K562 (cell line): ENCODE results near the gene KCNC3. TPM values are rescaled to one million over a fixed set of nuclear protein-coding genes. Genes with fewer than 3 reads are reported as not detected.

Source experiments
- ELF4 ChIP-seq: fragments of 450-650 bp; formaldehyde crosslinking; IDR thresholded peaks from 2 replicates; pipeline ENCODE4 v1.4.0; 2022; ENCODE audit warnings: missing genetic modification characterization
- ETV6 ChIP-seq, 3 experiments: fragments of 150-350 bp in 1 of 3; sonication (generic) in 1 of 3; formaldehyde crosslinking in 1 of 3; IDR thresholded peaks; 2 replicates each; pipeline versions ENCODE4 v1.6.1 to v1.8.0; 2014 to 2022; ENCODE audit warnings: borderline replicate concordance in 2 of 3, low read depth in 2 of 3, antibody characterized with exemption in 1 of 3, low read length in 1 of 3, mild to moderate bottlenecking in 1 of 3, missing genetic modification reagents in 1 of 3
- IRF9 ChIP-seq: fragments of 450-650 bp; IDR thresholded peaks from 2 replicates; pipeline ENCODE4 v1.6.1; 2016; ENCODE audit warnings: missing biosample characterization, missing genetic modification characterization
- NCOA1 ChIP-seq: fragments of 450-650 bp; IDR thresholded peaks from 2 replicates; pipeline ENCODE4 v1.6.1; 2016; ENCODE audit warnings: low read depth
- NFE2 ChIP-seq: IDR thresholded peaks from 2 replicates; pipeline ENCODE4 v1.6.1; 2014; ENCODE audit warnings: antibody characterized with exemption, low read depth
- PCBP1 ChIP-seq: fragments of 200-400 bp; formaldehyde crosslinking; IDR thresholded peaks from 2 replicates; pipeline ENCODE4 v1.6.1; 2018; ENCODE audit warnings: mild to moderate bottlenecking, low read depth, low read length; ENCODE audit not compliant: poor library complexity, severe bottlenecking
- TCF7 ChIP-seq: sonication (generic); IDR thresholded peaks from 2 replicates; pipeline ENCODE4 v1.6.1; 2016; ENCODE audit warnings: antibody characterized with exemption, borderline replicate concordance
- THRAP3 ChIP-seq: fragments of 450-650 bp; IDR thresholded peaks from 2 replicates; pipeline ENCODE4 v1.6.1; 2016; ENCODE audit warnings: mild to moderate bottlenecking, inconsistent platforms, borderline replicate concordance
- TSHZ1 ChIP-seq: fragments of 250-450 bp; sonication (Bioruptor Pico); IDR thresholded peaks from 2 replicates; pipeline ENCODE4 v1.4.0; 2020; ENCODE audit warnings: mild to moderate bottlenecking, moderate library complexity
- ZNF518B ChIP-seq: fragments of 250-450 bp; sonication (Bioruptor Pico); IDR thresholded peaks from 2 replicates; pipeline ENCODE4 v1.5.0; 2021; ENCODE audit warnings: mild to moderate bottlenecking, moderate library complexity
- polyA plus RNA-seq, 8 experiments: library from polyadenylated mRNA; depleted of rRNA in 4 of 8; stranded (reverse) in 5 of 8; unstranded in 3 of 8; fragments of >200 nt; fragmentation: Nextera tagmentation in 2 of 8; fragmentation: Illumina TruSeq in 1 of 8; extraction: Ambion mirVana in 2 of 8; extraction: Trizol in 1 of 8; gene quantifications; 2 replicates each; pipeline versions ENCODE4 v1.2.1 to v1.2.3, GENCODE V29; 2011 to 2014; ENCODE audit warnings: inconsistent platforms in 1 of 8, missing spikeins in 1 of 8
- total RNA-seq, 7 experiments: library from RNA; depleted of rRNA in 6 of 7; stranded (reverse); fragments of >200 nt in 6 of 7; fragmentation: Illumina TruSeq in 2 of 7; extraction: Trizol in 2 of 7; gene quantifications; 2 replicates each; pipeline versions ENCODE4 v1.2.1 to v1.2.3, GENCODE V29; 2011 to 2021; ENCODE audit warnings: low replicate concordance in 1 of 7
- TF ChIP-seq, protein P1 (sequence below): IDR thresholded peaks from 2 replicates; pipeline ENCODE4 v1.6.1; 2012; ENCODE audit warnings: low read depth, low read length, improper control_type of control experiment, borderline replicate concordance
- TF ChIP-seq, protein P2 (sequence below): fragments of 150-350 bp; IDR thresholded peaks from 2 replicates; pipeline ENCODE4 v1.6.1; 2014; ENCODE audit warnings: low read depth, mild to moderate bottlenecking, low read length, borderline replicate concordance

KCNC3 gene
- total and polyA plus RNA-seq, 9 of the 15 experiments (the other 6 are each of a cell fraction or from before 2014, with no cell fraction given): 0.03 to 26.2 (median 2.0) TPM

DNA sequence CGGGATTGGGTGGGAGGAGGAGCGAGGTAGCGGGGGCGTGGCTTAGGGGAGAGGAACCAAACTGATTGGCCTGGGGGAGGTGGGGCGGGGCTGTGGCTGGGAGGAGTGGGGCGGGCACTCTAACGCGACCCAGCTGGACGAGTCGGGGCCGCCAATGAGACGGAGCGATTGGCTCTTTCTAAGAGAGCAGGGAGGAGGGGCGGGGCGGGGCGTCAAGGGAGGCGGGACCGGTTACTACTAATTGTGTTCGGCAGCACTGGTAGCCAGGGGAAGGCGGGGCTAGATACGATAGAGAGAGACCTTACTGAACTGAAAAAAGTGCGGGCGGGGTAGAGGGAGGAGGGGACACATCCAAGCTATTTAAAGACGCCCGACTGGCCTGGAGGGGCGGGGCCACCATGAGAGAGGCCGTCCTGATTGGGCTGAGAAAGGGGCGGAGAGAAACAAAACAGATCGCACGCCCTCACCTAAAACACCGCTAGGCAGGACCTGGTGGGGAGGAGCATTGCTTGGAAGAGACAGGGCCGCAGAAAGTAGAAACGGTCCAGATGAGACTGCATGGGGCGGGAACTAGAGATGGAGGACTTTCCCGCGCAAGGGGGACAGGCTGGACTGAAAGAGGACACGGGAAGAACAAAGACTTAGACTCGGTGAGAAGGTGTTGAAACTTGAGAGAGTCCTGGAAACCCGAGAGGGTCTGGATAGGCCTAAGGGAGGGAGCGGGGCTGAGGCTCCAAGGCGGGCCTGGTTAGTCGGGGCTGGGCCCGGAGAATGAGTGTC is at the start of gene KCNC3 (continued):
- TF ChIP-seq ZNF518B (CRISPR knock-in tag): no peak
- peak; percentile 16; the same call in 1 of the 2 replicates for TF ChIP-seq NCOA1
- TF ChIP-seq, protein P1, sequence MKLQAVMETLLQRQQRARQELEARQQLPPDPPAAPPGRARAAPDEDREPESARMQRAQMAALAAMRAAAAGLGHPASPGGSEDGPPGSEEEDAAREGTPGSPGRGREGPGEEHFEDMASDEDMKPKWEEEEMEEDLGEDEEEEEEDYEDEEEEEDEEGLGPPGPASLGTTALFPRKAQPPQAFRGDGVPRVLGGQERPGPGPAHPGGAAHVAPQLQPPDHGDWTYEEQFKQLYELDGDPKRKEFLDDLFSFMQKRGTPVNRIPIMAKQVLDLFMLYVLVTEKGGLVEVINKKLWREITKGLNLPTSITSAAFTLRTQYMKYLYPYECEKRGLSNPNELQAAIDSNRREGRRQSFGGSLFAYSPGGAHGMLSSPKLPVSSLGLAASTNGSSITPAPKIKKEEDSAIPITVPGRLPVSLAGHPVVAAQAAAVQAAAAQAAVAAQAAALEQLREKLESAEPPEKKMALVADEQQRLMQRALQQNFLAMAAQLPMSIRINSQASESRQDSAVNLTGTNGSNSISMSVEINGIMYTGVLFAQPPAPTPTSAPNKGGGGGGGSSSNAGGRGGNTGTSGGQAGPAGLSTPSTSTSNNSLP: no peak
- TF ChIP-seq PCBP1: no peak
- no peak for TF ChIP-seq TCF7
- TF ChIP-seq, protein P2, sequence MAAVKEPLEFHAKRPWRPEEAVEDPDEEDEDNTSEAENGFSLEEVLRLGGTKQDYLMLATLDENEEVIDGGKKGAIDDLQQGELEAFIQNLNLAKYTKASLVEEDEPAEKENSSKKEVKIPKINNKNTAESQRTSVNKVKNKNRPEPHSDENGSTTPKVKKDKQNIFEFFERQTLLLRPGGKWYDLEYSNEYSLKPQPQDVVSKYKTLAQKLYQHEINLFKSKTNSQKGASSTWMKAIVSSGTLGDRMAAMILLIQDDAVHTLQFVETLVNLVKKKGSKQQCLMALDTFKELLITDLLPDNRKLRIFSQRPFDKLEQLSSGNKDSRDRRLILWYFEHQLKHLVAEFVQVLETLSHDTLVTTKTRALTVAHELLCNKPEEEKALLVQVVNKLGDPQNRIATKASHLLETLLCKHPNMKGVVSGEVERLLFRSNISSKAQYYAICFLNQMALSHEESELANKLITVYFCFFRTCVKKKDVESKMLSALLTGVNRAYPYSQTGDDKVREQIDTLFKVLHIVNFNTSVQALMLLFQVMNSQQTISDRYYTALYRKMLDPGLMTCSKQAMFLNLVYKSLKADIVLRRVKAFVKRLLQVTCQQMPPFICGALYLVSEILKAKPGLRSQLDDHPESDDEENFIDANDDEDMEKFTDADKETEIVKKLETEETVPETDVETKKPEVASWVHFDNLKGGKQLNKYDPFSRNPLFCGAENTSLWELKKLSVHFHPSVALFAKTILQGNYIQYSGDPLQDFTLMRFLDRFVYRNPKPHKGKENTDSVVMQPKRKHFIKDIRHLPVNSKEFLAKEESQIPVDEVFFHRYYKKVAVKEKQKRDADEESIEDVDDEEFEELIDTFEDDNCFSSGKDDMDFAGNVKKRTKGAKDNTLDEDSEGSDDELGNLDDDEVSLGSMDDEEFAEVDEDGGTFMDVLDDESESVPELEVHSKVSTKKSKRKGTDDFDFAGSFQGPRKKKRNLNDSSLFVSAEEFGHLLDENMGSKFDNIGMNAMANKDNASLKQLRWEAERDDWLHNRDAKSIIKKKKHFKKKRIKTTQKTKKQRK: no peak
- TF ChIP-seq IRF9 (tag): no peak
- TF ChIP-seq ETV6 (IDR thresholded peaks at IDR 0.05; ENCODE audit: borderline replicate concordance in 1 of 2, low read depth in 2 of 2, low read length in 1 of 2): no peak
- TF ChIP-seq ETV6 (CRISPR knock-in tag; IDR thresholded peaks at IDR 0.05; ENCODE audit: borderline replicate concordance): no peak
- TF ChIP-seq TSHZ1: no peak
- peak; percentile 74; the same call in 1 of the 2 replicates for TF ChIP-seq ELF4 (CRISPR knock-in tag)
- TF ChIP-seq THRAP3: no peak
- TF ChIP-seq NFE2: no peak
